SK-N-SH treated with all-trans-retinoic acid at 6 μM for 48 hours (cell line): ENCODE results near the gene HERPUD2.
"Not testable (repeated sequence)": the region's sequence is repeated elsewhere in the genome, so short reads cannot be mapped to it uniquely, and the experiment has no call there.

Source experiments
- ATAC-seq: fragments of 200-7000 bp; cut with Tn5 transposase; 3 replicates; pipeline ENCODE4 v1.9.1; 2020; ENCODE audit warnings: mild to moderate bottlenecking, moderate library complexity
- ARNTL ChIP-seq: fragments of 450-650 bp; formaldehyde crosslinking; IDR thresholded peaks from 2 replicates; pipeline ENCODE4 v1.5.0; 2020; ENCODE audit warnings: low read depth, mild to moderate bottlenecking, moderate library complexity, borderline replicate concordance
- BACH2 ChIP-seq: fragments of 250-450 bp; sonication (Bioruptor Pico); IDR thresholded peaks from 2 replicates; pipeline ENCODE4 v1.9.0; 2021; ENCODE audit warnings: mild to moderate bottlenecking, borderline replicate concordance
- CSDC2 ChIP-seq: fragments of 250-450 bp; sonication (Bioruptor Pico); IDR thresholded peaks from 2 replicates; pipeline ENCODE4 v1.5.0; 2020; ENCODE audit warnings: mild to moderate bottlenecking, moderate library complexity
- ESRRG ChIP-seq: fragments of 250-450 bp; sonication (Bioruptor Pico); IDR thresholded peaks from 2 replicates; pipeline ENCODE4 v1.6.1; 2021; ENCODE audit warnings: mild to moderate bottlenecking
- GLIS3 ChIP-seq: fragments of 250-450 bp; sonication (Bioruptor Pico); IDR thresholded peaks from 2 replicates; pipeline ENCODE4 v1.5.0; 2020; ENCODE audit warnings: mild to moderate bottlenecking, moderate library complexity
- ISL1 ChIP-seq: fragments of 250-450 bp; sonication (Bioruptor Pico); IDR thresholded peaks from 2 replicates; pipeline ENCODE4 v2.1.2; 2022; ENCODE audit warnings: mild to moderate bottlenecking, moderate library complexity
- OSR1 ChIP-seq: fragments of 250-450 bp; sonication (Bioruptor Pico); IDR thresholded peaks from 2 replicates; pipeline ENCODE4 v1.8.0; 2022; ENCODE audit warnings: moderate library complexity, mild to moderate bottlenecking, inconsistent platforms
- RARB ChIP-seq: fragments of 250-450 bp; sonication (Bioruptor Pico); IDR thresholded peaks from 2 replicates; pipeline ENCODE4 v1.8.0; 2021; ENCODE audit warnings: mild to moderate bottlenecking, moderate library complexity
- SNAI2 ChIP-seq: fragments of 250-450 bp; sonication (Bioruptor Pico); IDR thresholded peaks from 2 replicates; pipeline ENCODE4 v1.5.0; 2020; ENCODE audit warnings: mild to moderate bottlenecking, moderate library complexity
- TCF4 ChIP-seq: fragments of 250-450 bp; sonication (Bioruptor Pico); IDR thresholded peaks from 2 replicates; pipeline ENCODE4 v1.8.0; 2021; ENCODE audit warnings: mild to moderate bottlenecking, moderate library complexity, borderline replicate concordance
- ZC3H10 ChIP-seq: fragments of 250-450 bp; sonication (Bioruptor Pico); IDR thresholded peaks from 2 replicates; pipeline ENCODE4 v1.5.1; 2021; ENCODE audit warnings: mild to moderate bottlenecking, moderate library complexity
- ZFP3 ChIP-seq: fragments of 250-450 bp; sonication (Bioruptor Pico); IDR thresholded peaks from 2 replicates; pipeline ENCODE4 v1.5.0; 2020; ENCODE audit warnings: mild to moderate bottlenecking, moderate library complexity
- ZFP30 ChIP-seq: fragments of 450-650 bp; formaldehyde crosslinking; IDR thresholded peaks from 2 replicates; pipeline ENCODE4 v1.5.0; 2022; ENCODE audit warnings: mild to moderate bottlenecking, moderate library complexity
- ZNF565 ChIP-seq: fragments of 450-650 bp; formaldehyde crosslinking; conservative IDR thresholded peaks from 2 replicates; pipeline ENCODE4 v1.5.0; 2020; ENCODE audit warnings: low read depth, mild to moderate bottlenecking, moderate library complexity
- ZNF70 ChIP-seq: fragments of 450-650 bp; formaldehyde crosslinking; IDR thresholded peaks from 2 replicates; pipeline ENCODE4 v1.5.0; 2020; ENCODE audit warnings: mild to moderate bottlenecking, moderate library complexity
- ZNF8 ChIP-seq: fragments of 450-650 bp; formaldehyde crosslinking; IDR thresholded peaks from 2 replicates; pipeline ENCODE4 v1.5.0; 2020; ENCODE audit warnings: mild to moderate bottlenecking, moderate library complexity
- TF ChIP-seq, protein P1 (sequence below): fragments of 250-450 bp; sonication (Bioruptor Pico); IDR thresholded peaks from 2 replicates; pipeline ENCODE4 v1.8.0; 2021; ENCODE audit warnings: low read depth, mild to moderate bottlenecking, moderate library complexity, borderline replicate concordance
- TF ChIP-seq, protein P2 (sequence below): fragments of 250-450 bp; sonication (Bioruptor Pico); IDR thresholded peaks from 2 replicates; pipeline ENCODE4 v1.5.1; 2020; ENCODE audit warnings: low read depth, mild to moderate bottlenecking, moderate library complexity
- TF ChIP-seq, protein P3 (sequence below): fragments of 250-450 bp; sonication (Bioruptor Pico); IDR thresholded peaks from 2 replicates; pipeline ENCODE4 v1.5.0; 2020; ENCODE audit warnings: mild to moderate bottlenecking, moderate library complexity
- TF ChIP-seq, protein P4 (sequence below): fragments of 250-450 bp; sonication (Bioruptor Pico); IDR thresholded peaks from 2 replicates; pipeline ENCODE4 v1.8.0; 2020; ENCODE audit warnings: mild to moderate bottlenecking, moderate library complexity, borderline replicate concordance
- TF ChIP-seq, protein P5 (sequence below): fragments of 250-450 bp; sonication (Bioruptor Pico); IDR thresholded peaks from 2 replicates; pipeline ENCODE4 v1.5.1; 2021; ENCODE audit warnings: mild to moderate bottlenecking, moderate library complexity

Gene HERPUD2

DNA sequence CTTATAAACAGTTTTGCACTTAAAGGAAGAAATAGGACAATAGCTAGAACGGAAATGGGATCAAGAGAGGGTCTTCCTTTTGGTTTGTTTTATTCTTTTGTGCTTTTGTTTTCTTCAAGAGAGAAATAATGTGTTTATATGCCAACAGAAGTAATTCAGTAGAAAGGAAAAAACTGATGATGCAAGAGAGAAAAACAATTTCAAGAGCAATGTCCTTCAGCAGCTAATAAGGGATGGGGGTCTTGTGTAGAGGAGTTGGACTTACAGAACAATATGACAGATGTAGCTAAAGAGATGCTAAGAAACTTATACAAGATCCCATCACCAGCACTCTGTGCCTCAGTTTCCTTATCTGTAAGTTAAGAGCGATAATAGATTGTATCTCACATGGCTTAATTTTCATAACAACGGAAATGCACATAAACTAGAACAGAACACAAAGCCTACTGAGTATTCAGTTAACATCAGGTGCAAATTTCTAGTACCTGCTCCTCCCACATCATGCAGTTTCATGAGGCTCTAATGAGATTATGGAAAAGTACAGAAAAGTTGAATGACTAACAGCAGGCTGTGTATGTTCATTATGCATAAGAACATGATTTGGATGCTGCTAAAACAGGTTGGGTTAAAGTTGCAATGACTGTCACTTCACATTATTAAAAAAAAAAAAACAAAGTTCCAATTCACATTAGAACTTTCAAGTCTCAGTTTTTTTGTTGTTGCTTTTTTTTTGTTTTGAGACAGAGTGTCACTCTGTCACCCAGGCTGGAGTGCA, 17.2 kb downstream of the HERPUD2 start (continued):
- TF ChIP-seq, protein P1, sequence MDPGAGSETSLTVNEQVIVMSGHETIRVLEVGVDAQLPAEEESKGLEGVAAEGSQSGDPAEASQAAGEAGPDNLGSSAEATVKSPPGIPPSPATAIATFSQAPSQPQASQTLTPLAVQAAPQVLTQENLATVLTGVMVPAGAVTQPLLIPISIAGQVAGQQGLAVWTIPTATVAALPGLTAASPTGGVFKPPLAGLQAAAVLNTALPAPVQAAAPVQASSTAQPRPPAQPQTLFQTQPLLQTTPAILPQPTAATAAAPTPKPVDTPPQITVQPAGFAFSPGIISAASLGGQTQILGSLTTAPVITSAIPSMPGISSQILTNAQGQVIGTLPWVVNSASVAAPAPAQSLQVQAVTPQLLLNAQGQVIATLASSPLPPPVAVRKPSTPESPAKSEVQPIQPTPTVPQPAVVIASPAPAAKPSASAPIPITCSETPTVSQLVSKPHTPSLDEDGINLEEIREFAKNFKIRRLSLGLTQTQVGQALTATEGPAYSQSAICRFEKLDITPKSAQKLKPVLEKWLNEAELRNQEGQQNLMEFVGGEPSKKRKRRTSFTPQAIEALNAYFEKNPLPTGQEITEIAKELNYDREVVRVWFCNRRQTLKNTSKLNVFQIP (CRISPR knock-in tag), result no peak
- TF ChIP-seq ESRRG (no peak), GLIS3 (no peak), OSR1 (no peak)
- TF ChIP-seq, protein P2, sequence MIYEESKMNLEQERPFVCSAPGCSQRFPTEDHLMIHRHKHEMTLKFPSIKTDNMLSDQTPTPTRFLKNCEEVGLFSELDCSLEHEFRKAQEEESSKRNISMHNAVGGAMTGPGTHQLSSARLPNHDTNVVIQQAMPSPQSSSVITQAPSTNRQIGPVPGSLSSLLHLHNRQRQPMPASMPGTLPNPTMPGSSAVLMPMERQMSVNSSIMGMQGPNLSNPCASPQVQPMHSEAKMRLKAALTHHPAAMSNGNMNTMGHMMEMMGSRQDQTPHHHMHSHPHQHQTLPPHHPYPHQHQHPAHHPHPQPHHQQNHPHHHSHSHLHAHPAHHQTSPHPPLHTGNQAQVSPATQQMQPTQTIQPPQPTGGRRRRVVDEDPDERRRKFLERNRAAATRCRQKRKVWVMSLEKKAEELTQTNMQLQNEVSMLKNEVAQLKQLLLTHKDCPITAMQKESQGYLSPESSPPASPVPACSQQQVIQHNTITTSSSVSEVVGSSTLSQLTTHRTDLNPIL (CRISPR knock-in tag), result no peak

DNA sequence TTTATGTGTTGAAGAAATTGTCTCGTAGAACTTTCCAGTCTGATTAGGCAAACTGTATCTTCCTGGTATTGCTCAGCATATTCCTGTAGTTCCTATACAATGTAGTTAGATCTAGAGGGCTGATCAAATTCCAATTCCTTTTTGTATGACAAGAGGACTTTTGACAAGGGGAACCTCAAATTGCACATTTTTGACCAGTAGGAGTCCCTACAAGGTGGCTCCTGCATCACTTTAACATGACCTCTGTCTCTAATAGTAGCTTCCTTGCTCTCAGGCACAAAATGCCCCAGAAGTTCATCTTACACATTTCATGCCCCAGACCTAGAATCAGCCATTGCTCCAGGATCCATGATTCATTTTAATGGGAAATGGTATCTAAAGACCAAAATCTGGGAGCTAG, 18.7 kb downstream of the HERPUD2 start:
- TF ChIP-seq RARB (no peak), BACH2 (CRISPR knock-in tag) (no peak), ZNF565 (CRISPR knock-in tag) (no peak), CSDC2 (CRISPR knock-in tag) (no peak), SNAI2 (no peak), ZNF70 (no peak), ZC3H10 (CRISPR knock-in tag) (no peak), ARNTL (CRISPR knock-in tag) (no peak), ZNF8 (CRISPR knock-in tag) (no peak), ZFP3 (CRISPR knock-in tag) (no peak)
- TF ChIP-seq, protein P2 (CRISPR knock-in tag), result no peak
- no peak; the same call in 2 of the 3 replicates for ATAC-seq

DNA sequence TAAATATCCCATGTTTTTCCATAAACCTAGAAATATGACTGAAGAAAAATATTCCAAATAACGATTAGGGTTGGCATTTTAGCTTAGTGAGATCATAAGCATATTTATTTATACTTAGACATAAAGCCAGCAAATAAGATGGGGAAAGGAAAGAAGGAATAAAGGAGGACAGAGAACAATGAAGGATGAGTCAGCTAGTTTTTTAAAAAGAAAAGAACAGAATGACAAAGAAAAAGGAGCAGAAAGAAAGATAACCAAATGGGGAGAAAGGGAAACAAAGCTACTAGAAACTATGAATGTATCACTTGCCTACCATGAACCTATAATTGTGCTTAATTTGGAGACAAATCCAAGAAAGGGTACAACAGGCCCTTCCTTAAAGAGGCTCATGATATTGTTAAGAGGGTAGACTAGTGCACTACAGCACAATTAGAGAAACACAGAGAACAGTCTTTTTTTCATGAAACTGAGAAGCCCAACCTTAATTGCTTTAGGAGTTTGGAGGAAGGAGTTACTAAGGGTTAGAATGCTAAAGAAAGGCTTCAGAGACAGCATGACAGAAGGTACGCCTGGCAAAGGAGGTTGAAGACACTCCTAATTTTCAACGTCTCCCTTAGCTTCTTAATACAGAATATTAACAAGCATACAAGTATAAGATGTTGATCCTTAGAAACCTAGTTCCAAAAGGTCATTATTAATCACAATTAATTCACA, 23.9 kb downstream of the HERPUD2 start:
- TF ChIP-seq TCF4 (CRISPR knock-in tag), result no peak
- no peak for TF ChIP-seq ZFP30 (CRISPR knock-in tag)
- TF ChIP-seq, protein P3, sequence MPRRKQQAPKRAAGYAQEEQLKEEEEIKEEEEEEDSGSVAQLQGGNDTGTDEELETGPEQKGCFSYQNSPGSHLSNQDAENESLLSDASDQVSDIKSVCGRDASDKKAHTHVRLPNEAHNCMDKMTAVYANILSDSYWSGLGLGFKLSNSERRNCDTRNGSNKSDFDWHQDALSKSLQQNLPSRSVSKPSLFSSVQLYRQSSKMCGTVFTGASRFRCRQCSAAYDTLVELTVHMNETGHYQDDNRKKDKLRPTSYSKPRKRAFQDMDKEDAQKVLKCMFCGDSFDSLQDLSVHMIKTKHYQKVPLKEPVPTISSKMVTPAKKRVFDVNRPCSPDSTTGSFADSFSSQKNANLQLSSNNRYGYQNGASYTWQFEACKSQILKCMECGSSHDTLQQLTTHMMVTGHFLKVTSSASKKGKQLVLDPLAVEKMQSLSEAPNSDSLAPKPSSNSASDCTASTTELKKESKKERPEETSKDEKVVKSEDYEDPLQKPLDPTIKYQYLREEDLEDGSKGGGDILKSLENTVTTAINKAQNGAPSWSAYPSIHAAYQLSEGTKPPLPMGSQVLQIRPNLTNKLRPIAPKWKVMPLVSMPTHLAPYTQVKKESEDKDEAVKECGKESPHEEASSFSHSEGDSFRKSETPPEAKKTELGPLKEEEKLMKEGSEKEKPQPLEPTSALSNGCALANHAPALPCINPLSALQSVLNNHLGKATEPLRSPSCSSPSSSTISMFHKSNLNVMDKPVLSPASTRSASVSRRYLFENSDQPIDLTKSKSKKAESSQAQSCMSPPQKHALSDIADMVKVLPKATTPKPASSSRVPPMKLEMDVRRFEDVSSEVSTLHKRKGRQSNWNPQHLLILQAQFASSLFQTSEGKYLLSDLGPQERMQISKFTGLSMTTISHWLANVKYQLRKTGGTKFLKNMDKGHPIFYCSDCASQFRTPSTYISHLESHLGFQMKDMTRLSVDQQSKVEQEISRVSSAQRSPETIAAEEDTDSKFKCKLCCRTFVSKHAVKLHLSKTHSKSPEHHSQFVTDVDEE (CRISPR knock-in tag), result no peak
- no peak for TF ChIP-seq SNAI2
- TF ChIP-seq ZNF8 (CRISPR knock-in tag), result no peak
- TF ChIP-seq, protein P1 (CRISPR knock-in tag), result no peak
- TF ChIP-seq OSR1, result no peak
- TF ChIP-seq BACH2 (CRISPR knock-in tag), result no peak
- TF ChIP-seq, protein P4, sequence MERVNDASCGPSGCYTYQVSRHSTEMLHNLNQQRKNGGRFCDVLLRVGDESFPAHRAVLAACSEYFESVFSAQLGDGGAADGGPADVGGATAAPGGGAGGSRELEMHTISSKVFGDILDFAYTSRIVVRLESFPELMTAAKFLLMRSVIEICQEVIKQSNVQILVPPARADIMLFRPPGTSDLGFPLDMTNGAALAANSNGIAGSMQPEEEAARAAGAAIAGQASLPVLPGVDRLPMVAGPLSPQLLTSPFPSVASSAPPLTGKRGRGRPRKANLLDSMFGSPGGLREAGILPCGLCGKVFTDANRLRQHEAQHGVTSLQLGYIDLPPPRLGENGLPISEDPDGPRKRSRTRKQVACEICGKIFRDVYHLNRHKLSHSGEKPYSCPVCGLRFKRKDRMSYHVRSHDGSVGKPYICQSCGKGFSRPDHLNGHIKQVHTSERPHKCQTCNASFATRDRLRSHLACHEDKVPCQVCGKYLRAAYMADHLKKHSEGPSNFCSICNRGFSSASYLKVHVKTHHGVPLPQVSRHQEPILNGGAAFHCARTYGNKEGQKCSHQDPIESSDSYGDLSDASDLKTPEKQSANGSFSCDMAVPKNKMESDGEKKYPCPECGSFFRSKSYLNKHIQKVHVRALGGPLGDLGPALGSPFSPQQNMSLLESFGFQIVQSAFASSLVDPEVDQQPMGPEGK, result no peak
- TF ChIP-seq ESRRG, result no peak
- no peak for TF ChIP-seq ZFP3 (CRISPR knock-in tag)
- TF ChIP-seq, protein P2 (CRISPR knock-in tag), result no peak
- no peak for TF ChIP-seq RARB
- TF ChIP-seq ISL1 (CRISPR knock-in tag), result no peak
- no peak for TF ChIP-seq CSDC2 (CRISPR knock-in tag)
- TF ChIP-seq ZC3H10 (CRISPR knock-in tag), result no peak
- TF ChIP-seq, protein P5, sequence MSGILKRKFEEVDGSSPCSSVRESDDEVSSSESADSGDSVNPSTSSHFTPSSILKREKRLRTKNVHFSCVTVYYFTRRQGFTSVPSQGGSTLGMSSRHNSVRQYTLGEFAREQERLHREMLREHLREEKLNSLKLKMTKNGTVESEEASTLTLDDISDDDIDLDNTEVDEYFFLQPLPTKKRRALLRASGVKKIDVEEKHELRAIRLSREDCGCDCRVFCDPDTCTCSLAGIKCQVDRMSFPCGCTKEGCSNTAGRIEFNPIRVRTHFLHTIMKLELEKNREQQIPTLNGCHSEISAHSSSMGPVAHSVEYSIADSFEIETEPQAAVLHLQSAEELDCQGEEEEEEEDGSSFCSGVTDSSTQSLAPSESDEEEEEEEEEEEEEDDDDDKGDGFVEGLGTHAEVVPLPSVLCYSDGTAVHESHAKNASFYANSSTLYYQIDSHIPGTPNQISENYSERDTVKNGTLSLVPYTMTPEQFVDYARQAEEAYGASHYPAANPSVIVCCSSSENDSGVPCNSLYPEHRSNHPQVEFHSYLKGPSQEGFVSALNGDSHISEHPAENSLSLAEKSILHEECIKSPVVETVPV (CRISPR knock-in tag), result no peak
- TF ChIP-seq, all 23 proteins: peak for 0
- no peak for ATAC-seq

DNA sequence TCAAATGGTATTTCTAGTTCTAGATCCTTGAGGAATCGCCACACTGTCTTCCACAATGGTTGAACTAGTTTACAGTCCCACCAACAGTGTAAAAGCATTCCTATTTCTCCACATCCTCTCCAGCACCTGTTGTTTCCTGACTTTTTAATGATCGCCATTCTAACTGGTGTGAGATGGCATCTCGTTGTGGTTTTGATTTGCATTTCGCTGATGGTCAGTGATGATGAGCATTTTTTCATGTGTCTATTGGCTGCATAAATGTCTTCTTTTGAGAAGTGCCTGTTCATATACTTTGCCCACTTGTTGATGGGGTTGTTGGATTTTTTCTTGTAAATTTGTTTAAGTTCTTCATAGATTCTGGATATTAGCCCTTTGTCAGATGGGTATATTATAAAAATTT, 34.5 kb downstream of the HERPUD2 start:
- ATAC-seq, result not testable (repeated sequence)
